IMR-90 (cell line): ENCODE measurements around the gene ADAMTS9. TPM values are rescaled to one million over a fixed set of nuclear protein-coding genes. Genes with fewer than 3 reads are reported as not detected.

Source experiments
- ATAC-seq: fragments of 200-7000 bp; cut with Tn5 transposase; 2 replicates; pipeline ENCODE4 v1.9.1; 2020; ENCODE audit warnings: low read depth, mild to moderate bottlenecking, moderate library complexity
- BruUV-seq: library from RNA; stranded (reverse); fragments of 400-500 nt; replicated peaks from 2 replicates; lab custom pipeline; 2021; lab: Mats Ljungman, UMichigan
- CTCF ChIA-PET: fragments of 300-600 bp; formaldehyde crosslinking; extraction: SDS; loops from one replicate; lab custom pipeline; 2021; ENCODE audit warnings: antibody characterized with exemption; lab: Yijun Ruan, JAX
- POLR2A ChIA-PET: fragments of 300-600 bp; sonication (Branson Sonifier 250); formaldehyde crosslinking; loops from one replicate; lab custom pipeline; 2022; ENCODE audit warnings: antibody characterized with exemption; ENCODE audit not compliant: unreplicated experiment; lab: Charles Lee
- DNase-seq: peaks from one replicate; pipeline ENCODE4 v3.0.0; 2013
- H2AFZ ChIP-seq: replicated peaks from 2 replicates; pipeline ENCODE3; 2013; ENCODE audit warnings: low read length, mild to moderate bottlenecking; ENCODE audit not compliant: poor library complexity
- H2AK5ac ChIP-seq: 2 replicates; pipeline ENCODE4 v1.6.1; 2013; ENCODE audit warnings: low read depth, low read length, inconsistent platforms
- H2AK9ac ChIP-seq: replicated peaks from 2 replicates; pipeline ENCODE3; 2013; ENCODE audit warnings: mild to moderate bottlenecking, low read depth, low read length, moderate library complexity; ENCODE audit not compliant: poor library complexity
- H2BK120ac ChIP-seq: 2 replicates; pipeline ENCODE4 v1.6.1; 2013; ENCODE audit warnings: low read depth, low read length, inconsistent platforms
- H2BK15ac ChIP-seq: 3 replicates; pipeline ENCODE4 v1.6.1; 2013; ENCODE audit warnings: low read depth, low read length, inconsistent platforms
- H2BK20ac ChIP-seq: 2 replicates; pipeline ENCODE4 v1.6.1; 2013; ENCODE audit warnings: low read depth, mild to moderate bottlenecking, inconsistent platforms, low read length, moderate library complexity
- H2BK5ac ChIP-seq: 2 replicates; pipeline ENCODE4 v1.6.1; 2013; ENCODE audit warnings: mild to moderate bottlenecking, low read depth, low read length, inconsistent platforms; ENCODE audit not compliant: poor library complexity, severe bottlenecking
- H3K14ac ChIP-seq: replicated peaks from 2 replicates; pipeline ENCODE4 v1.6.1; 2013; ENCODE audit warnings: low read depth, low read length, inconsistent platforms
- H3K18ac ChIP-seq: 2 replicates; pipeline ENCODE4 v1.6.1; 2013; ENCODE audit warnings: low read depth, low read length, control low read depth
- H3K23ac ChIP-seq: 2 replicates; pipeline ENCODE4 v1.6.1; 2013; ENCODE audit warnings: low read depth, low read length, inconsistent platforms
- H3K27ac ChIP-seq: 2 replicates; pipeline ENCODE4 v1.5.1; 2013; ENCODE audit warnings: mild to moderate bottlenecking, control low read depth, low read length; ENCODE audit not compliant: insufficient read depth
- H3K27me3 ChIP-seq: 2 replicates; pipeline ENCODE4 v1.6.1; 2013; ENCODE audit warnings: low read length; ENCODE audit not compliant: control insufficient read depth, insufficient read depth
- H3K36me3 ChIP-seq: 2 replicates; pipeline ENCODE4 v1.6.1; 2013; ENCODE audit warnings: low read length, mixed read lengths; ENCODE audit not compliant: control insufficient read depth, insufficient read depth
- H3K4ac ChIP-seq: 2 replicates; pipeline ENCODE4 v1.6.1; 2013; ENCODE audit warnings: low read depth, low read length, inconsistent platforms
- H3K4me1 ChIP-seq: 2 replicates; pipeline ENCODE4 v1.6.1; 2013; ENCODE audit warnings: low read length, mixed read lengths; ENCODE audit not compliant: control insufficient read depth, insufficient read depth
- H3K4me2 ChIP-seq: 2 replicates; pipeline ENCODE4 v1.6.1; 2013; ENCODE audit warnings: low read depth, mild to moderate bottlenecking, control low read depth, low read length, moderate library complexity
- H3K4me3 ChIP-seq: 2 replicates; pipeline ENCODE4 v1.5.1; 2013; ENCODE audit warnings: low read depth, mild to moderate bottlenecking, control low read depth, low read length, moderate library complexity; ENCODE audit not compliant: insufficient read depth
- H3K56ac ChIP-seq: 2 replicates; pipeline ENCODE4 v1.6.1; 2013; ENCODE audit warnings: low read length, inconsistent platforms; ENCODE audit not compliant: insufficient read depth; ENCODE audit errors: extremely low read depth
- H3K79me1 ChIP-seq, 2 experiments: 2 replicates each; pipeline ENCODE4 v1.6.1; 2013; ENCODE audit warnings: low read length in 2 of 2, inconsistent platforms in 1 of 2, low read depth in 1 of 2
- H3K9ac ChIP-seq: 2 replicates; pipeline ENCODE4 v1.6.1; 2013; ENCODE audit warnings: low read depth, low read length, control low read depth
- H3K9me1 ChIP-seq: 2 replicates; pipeline ENCODE4 v1.6.1; 2013; ENCODE audit warnings: low read length, inconsistent platforms; ENCODE audit not compliant: insufficient read depth
- H3K9me3 ChIP-seq: 2 replicates; pipeline ENCODE4 v1.6.1; 2013; ENCODE audit warnings: low read length; ENCODE audit not compliant: control insufficient read depth, insufficient read depth
- H4K20me1 ChIP-seq: 2 replicates; pipeline ENCODE4 v1.6.1; 2013; ENCODE audit warnings: low read length, inconsistent platforms; ENCODE audit not compliant: insufficient read depth
- H4K5ac ChIP-seq: 2 replicates; pipeline ENCODE4 v1.6.1; 2013; ENCODE audit warnings: mild to moderate bottlenecking, low read depth, low read length, control low read depth
- H4K8ac ChIP-seq, 2 experiments: 2 replicates each; pipeline ENCODE4 v1.6.1; 2013; ENCODE audit warnings: low read depth in 2 of 2, low read length in 2 of 2, control low read depth in 1 of 2, inconsistent platforms in 1 of 2
- H4K91ac ChIP-seq: 2 replicates; pipeline ENCODE4 v1.6.1; 2013; ENCODE audit warnings: low read depth, low read length, inconsistent platforms; ENCODE audit not compliant: insufficient read depth
- BHLHE40 ChIP-seq: fragments of 150-350 bp; IDR thresholded peaks from 2 replicates; pipeline ENCODE4 v1.6.1; 2016; ENCODE audit warnings: mild to moderate bottlenecking, low read depth, low read length
- CEBPB ChIP-seq: IDR thresholded peaks from 2 replicates; pipeline ENCODE4 v1.6.1; 2012; ENCODE audit warnings: low read depth, low read length, improper control_type of control experiment
- CHD1 ChIP-seq: IDR thresholded peaks from 2 replicates; pipeline ENCODE4 v1.6.1; 2012; ENCODE audit warnings: low read depth, low read length, improper control_type of control experiment
- ELK1 ChIP-seq: fragments of 150-350 bp; IDR thresholded peaks from 2 replicates; pipeline ENCODE4 v1.6.1; 2016; ENCODE audit warnings: low read depth, mild to moderate bottlenecking, low read length, moderate library complexity, borderline replicate concordance
- MAFK ChIP-seq: IDR thresholded peaks from 2 replicates; pipeline ENCODE4 v1.6.1; 2012; ENCODE audit warnings: low read depth, low read length, improper control_type of control experiment
- MAZ ChIP-seq: IDR thresholded peaks from 2 replicates; pipeline ENCODE4 v1.6.1; 2012; ENCODE audit warnings: low read depth, mild to moderate bottlenecking, low read length, improper control_type of control experiment, moderate library complexity, borderline replicate concordance
- SMC3 ChIP-seq: fragments of 150-350 bp; IDR thresholded peaks from 2 replicates; pipeline ENCODE4 v1.6.1; 2016; ENCODE audit warnings: low read depth, mild to moderate bottlenecking, antibody characterized with exemption, low read length, moderate library complexity
- USF2 ChIP-seq: fragments of 150-350 bp; IDR thresholded peaks from 2 replicates; pipeline ENCODE4 v1.6.1; 2017; ENCODE audit warnings: mild to moderate bottlenecking, antibody characterized with exemption, low read length, low read depth
- WGBS, 2 experiments: methylation state at CpG; one replicate each; pipeline versions ENCODE4 v1.1.5 to v1.1.7; 2013; ENCODE audit warnings: missing lambda C conversion rate in 2 of 2; ENCODE audit not compliant: insufficient read length in 1 of 2; ENCODE audit errors: extremely low coverage in 2 of 2; 5-methylcytosine and 5-hydroxymethylcytosine counted together
- dilution Hi-C: fragments of 300-500 bp; cut with HindIII; formaldehyde crosslinking; loops from one replicate; pipeline ENCODE4 v1.14.3; 2018; ENCODE audit warnings: low sequenced_read_pairs; ENCODE audit not compliant: unreplicated experiment
- in situ Hi-C: fragments of 300-500 bp; cut with MboI; formaldehyde crosslinking; loops from 3 replicates; pipeline ENCODE4 v1.14.3; 2019; ENCODE audit warnings: low sequenced_read_pairs, inconsistent platforms, mixed read lengths
- intact Hi-C: fragments of 100-400 bp; cut with micrococcal nuclease; formaldehyde crosslinking; loops from 2 replicates; pipeline ENCODE4 v1.10.0; 2022
- polyA plus RNA-seq, 3 experiments: library from polyadenylated mRNA; depleted of rRNA; stranded (reverse); fragments of >200 nt; gene quantifications; 2 replicates each; pipeline ENCODE4 v1.2.3, GENCODE V29; 2012; ENCODE audit warnings: low replicate concordance in 1 of 3
- total RNA-seq: library from RNA; depleted of rRNA; stranded (reverse); fragments of >200 nt; gene quantifications from 2 replicates; pipeline ENCODE4 v1.2.3, GENCODE V29; 2012

ADAMTS9 gene
- total and polyA plus RNA-seq, 2 of the 4 experiments (the other 2 are of a cell fraction), result 0.55 to 1.1 TPM

- dilution Hi-C loops, result no loop called here
Observed at GRCh38 chr3:64619216-64619615, 68.6 kb downstream of the ADAMTS9 start.

More at GRCh38 chr3:64619216-64619615, 68.6 kb downstream of the ADAMTS9 start:
- Histone ChIP-seq H3K36me3 (peaks cover 18% of the 10 kb centered on the region), H3K27ac (no peak overlapping the region), H2AK5ac (no peak overlapping the region), H4K91ac (no peak overlapping the region), H3K27me3 (no peaks in the 10 kb centered on the region), H3K4me2 (no peak overlapping the region), H3K56ac (no peak overlapping the region), H4K8ac (no peak overlapping the region), H3K4me3 (no peak overlapping the region), H3K9me3 (0 out of 2 replicates have a peak, but pooled peaks cover 2% of the 10 kb centered on the region), H2AK9ac (no peak overlapping the region), H2BK120ac (no peak overlapping the region), H3K23ac (no peak overlapping the region), H2BK5ac (no peak overlapping the region), H2BK15ac (no peak overlapping the region), H3K18ac (no peak overlapping the region), H3K9ac (no peak overlapping the region), H2BK20ac (no peak overlapping the region), H3K4me1 (no peaks in the 10 kb centered on the region), H4K20me1 (no peaks in the 10 kb centered on the region; the same call in 1 of the 2 replicates), H3K79me1 (no peaks in the 10 kb centered on the region), H2AFZ (no peak overlapping the region), H3K9me1 (no peaks in the 10 kb centered on the region), H3K14ac (no peak overlapping the region), H3K4ac (no peak overlapping the region), H4K5ac (no peak overlapping the region)
- intact Hi-C loops (no loop called here), in situ Hi-C loops (no loop called here)
- no CpG with 5 or more reads among the region's 5 CpGs for WGBS, 2 experiments
- DNase-seq, result no peak
- ATAC-seq, result no peak
- CTCF ChIA-PET, result interaction anchor here (0.7 kb wide), 1 partner anchor 662 kb away, joined by 3 read pairs; no protein-coding TSS in a partner anchor
- no TSS peak for BruUV-seq
- TF ChIP-seq CEBPB (no peak), CHD1 (no peak), USF2 (no peak), ELK1 (no peak), SMC3 (no peak), MAFK (no peak), MAZ (no peak), BHLHE40 (no peak)
- POLR2A ChIA-PET, result interaction anchor here (0.7 kb wide), 1 partner anchor 121 kb away, joined by 3 read pairs; no protein-coding TSS in a partner anchor
